Peyer's patch (tissue), 4 donors: ENCODE data around the gene KLK3. TPM values are rescaled to one million over a fixed set of nuclear protein-coding genes. Genes with fewer than 3 reads are reported as not detected.
A peak's percentile ranks its signal among the peaks of the same experiment; 100 is the strongest.

Experiments
- DNase-seq, 3 donors: peaks; one replicate each; pipeline ENCODE4 v3.0.0-alpha.2; 2017 to 2019
- H3K27ac ChIP-seq, 4 donors: fragments of 200-600 bp; sonication (generic); one replicate each; pipeline ENCODE4 v1.5.1; 2016 to 2019
- H3K27me3 ChIP-seq, 2 donors: fragments of 200-600 bp; sonication (generic); one replicate each; pipeline ENCODE4 v1.5.1; 2019
- H3K36me3 ChIP-seq, 3 donors: fragments of 200-600 bp; sonication (generic); one replicate each; pipeline ENCODE4 v1.5.1; 2016 to 2019
- H3K4me1 ChIP-seq, 4 donors: fragments of 200-600 bp; sonication (generic); one replicate each; pipeline ENCODE4 v1.5.1; 2016 to 2019
- H3K4me3 ChIP-seq, 4 donors: fragments of 200-600 bp; sonication (generic); 1 replicate in 3 of 4; 2 replicates in 1 of 4; pipeline ENCODE4 v1.5.1; 2016 to 2019; ENCODE audit warnings: mild to moderate bottlenecking in 1 of 4
- H3K9me3 ChIP-seq, 4 donors: fragments of 200-600 bp; sonication (generic); one replicate each; pipeline ENCODE4 v1.5.1; 2016 to 2019; ENCODE audit warnings: mild to moderate bottlenecking in 1 of 4
- POLR2A ChIP-seq, 2 donors: fragments of 450-650 bp; IDR thresholded peaks; one replicate each; pipeline ENCODE4 v1.5.1; 2017; ENCODE audit warnings: antibody characterized with exemption in 2 of 2, mild to moderate bottlenecking in 2 of 2, moderate library complexity in 2 of 2
- total RNA-seq, 4 donors: library from RNA; depleted of rRNA; stranded (reverse); fragments of >200 nt; gene quantifications; one replicate each; pipeline ENCODE4 v1.1.0, GENCODE V29; 2016
- TF ChIP-seq, protein P1 (sequence below), 6 experiments: fragments of 450-650 bp in 4 of 6; fragments of 200-600 bp in 2 of 6; sonication (generic) in 1 of 6; IDR thresholded peaks; one replicate each; pipeline ENCODE4 v1.5.1; 2017 to 2019; ENCODE audit warnings: antibody characterized with exemption in 6 of 6, mild to moderate bottlenecking in 3 of 6, moderate library complexity in 1 of 6

The KLK3 gene
- total RNA-seq, 4 donors from 2014 or later: 1.2 to 2.4 (median 1.9) TPM; not detected in 1

DNA sequence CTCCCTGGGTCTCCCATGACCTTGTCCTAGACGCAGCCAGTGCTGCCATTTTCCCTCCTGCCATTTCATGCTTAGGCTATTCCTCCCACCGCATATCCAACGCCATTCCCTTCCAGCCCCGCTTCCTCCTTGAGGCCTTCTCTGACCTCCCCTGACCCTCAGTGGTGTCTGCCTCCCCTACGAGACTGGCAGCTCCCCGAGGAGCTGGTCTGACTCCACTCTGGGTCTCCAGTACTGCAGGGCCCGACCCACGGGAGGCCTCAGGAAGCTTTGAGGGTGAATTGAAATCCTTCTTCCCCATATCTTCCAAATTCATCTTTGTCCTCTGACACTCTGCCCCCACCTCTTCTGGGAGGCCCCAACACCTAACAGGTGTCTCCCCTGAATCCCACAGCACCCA, 22.0 kb upstream of the KLK3 start:
- no peak overlapping the region for H3K4me3 ChIP-seq
- H3K27ac ChIP-seq: no peak overlapping the region
- no peak for TF ChIP-seq POLR2A (IDR thresholded peaks at IDR 0.05)
- TF ChIP-seq, protein P1, sequence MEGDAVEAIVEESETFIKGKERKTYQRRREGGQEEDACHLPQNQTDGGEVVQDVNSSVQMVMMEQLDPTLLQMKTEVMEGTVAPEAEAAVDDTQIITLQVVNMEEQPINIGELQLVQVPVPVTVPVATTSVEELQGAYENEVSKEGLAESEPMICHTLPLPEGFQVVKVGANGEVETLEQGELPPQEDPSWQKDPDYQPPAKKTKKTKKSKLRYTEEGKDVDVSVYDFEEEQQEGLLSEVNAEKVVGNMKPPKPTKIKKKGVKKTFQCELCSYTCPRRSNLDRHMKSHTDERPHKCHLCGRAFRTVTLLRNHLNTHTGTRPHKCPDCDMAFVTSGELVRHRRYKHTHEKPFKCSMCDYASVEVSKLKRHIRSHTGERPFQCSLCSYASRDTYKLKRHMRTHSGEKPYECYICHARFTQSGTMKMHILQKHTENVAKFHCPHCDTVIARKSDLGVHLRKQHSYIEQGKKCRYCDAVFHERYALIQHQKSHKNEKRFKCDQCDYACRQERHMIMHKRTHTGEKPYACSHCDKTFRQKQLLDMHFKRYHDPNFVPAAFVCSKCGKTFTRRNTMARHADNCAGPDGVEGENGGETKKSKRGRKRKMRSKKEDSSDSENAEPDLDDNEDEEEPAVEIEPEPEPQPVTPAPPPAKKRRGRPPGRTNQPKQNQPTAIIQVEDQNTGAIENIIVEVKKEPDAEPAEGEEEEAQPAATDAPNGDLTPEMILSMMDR (IDR thresholded peaks at IDR 0.05): no peak
- no peaks in the 10 kb centered on the region for H3K9me3 ChIP-seq
- peaks cover 0 to 7% (median 0%) of the 10 kb centered on the region in 4 donors for H3K4me1 ChIP-seq
- DNase-seq: no peak
- H3K36me3 ChIP-seq: no peaks in the 10 kb centered on the region
- no peaks in the 10 kb centered on the region for H3K27me3 ChIP-seq

DNA sequence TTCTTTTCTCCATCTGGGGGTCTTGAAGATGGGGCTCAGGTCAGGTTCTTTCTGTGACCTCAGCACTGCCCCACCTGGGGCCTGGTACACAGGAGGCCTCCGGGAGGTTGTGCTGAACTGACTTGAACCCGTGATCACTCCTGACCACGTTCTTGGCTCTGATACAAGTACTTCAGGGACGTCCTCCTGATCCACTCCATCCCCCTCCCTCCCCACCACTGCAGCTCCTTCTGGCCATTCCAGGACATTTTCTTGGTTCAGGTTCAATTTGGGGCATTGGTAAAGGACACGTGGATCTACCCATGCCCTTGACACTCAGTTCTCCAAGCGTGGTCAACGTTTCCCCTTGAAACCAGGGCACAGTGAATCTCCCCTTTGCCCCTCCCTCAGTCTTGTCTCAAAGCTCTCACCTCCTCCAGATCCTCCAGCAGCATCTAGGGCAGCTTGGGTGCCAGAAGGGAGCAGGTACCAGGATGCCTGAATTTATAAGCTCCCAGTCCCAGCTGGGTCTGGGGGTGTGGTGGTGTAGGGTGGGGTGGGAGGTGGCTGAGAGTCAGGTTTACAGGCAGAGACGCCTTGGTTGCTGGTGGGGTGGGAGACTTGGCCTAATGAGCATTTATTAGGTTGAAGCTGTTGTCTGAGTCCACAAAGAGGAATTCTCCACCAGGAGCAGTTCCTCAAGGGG, 21.5 kb upstream of the KLK3 start, which contains the start of gene KLK15:
Gene KLK15 (minus strand): TSS at position 458 of the 685 bp plus-strand sequence. CDS start 2,082 bp downstream, outside the sequence.
- no peak for DNase-seq
- no peaks in the 10 kb centered on the region for H3K36me3 ChIP-seq
- no peaks in the 10 kb centered on the region for H3K27me3 ChIP-seq

DNA sequence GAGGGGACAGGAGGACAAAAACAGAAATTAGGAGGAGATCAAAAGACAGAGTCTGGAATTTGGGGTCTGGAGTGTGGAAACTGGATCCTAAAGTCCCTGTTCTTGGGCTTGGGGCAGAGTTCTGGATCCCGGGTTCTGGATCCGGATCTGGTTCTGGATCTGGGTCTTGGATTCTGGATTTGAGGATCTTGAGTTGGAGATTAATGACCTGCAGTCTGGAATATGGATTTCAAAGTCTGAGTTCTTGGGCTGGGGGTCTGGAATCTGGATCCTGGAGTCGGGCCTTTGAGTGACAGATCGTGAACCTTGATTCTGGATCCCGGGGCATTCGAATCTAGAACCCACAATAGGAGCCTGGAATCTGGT, 20.9 kb upstream of the KLK3 start:
- Histone ChIP-seq H3K9me3 (no peaks in the 10 kb centered on the region), H3K27me3 (no peaks in the 10 kb centered on the region), H3K27ac (no peak overlapping the region), H3K4me1 (peaks cover 0 to 7% (median 0%) of the 10 kb centered on the region in 4 donors), H3K36me3 (no peaks in the 10 kb centered on the region), H3K4me3 (no peak overlapping the region)
- no peak for DNase-seq
- no peak for TF ChIP-seq POLR2A (IDR thresholded peaks at IDR 0.05)
- TF ChIP-seq, protein P1 (IDR thresholded peaks at IDR 0.05): no peak

More for the DNA sequence above, 21.5 kb upstream of the KLK3 start, which contains the start of gene KLK15:
- no peak within 1 kb of the TSS for H3K4me3 ChIP-seq
- TF ChIP-seq, protein P1 (IDR thresholded peaks at IDR 0.05): no peak
- no peak for TF ChIP-seq POLR2A (IDR thresholded peaks at IDR 0.05)
- H3K9me3 ChIP-seq: no peaks in the 10 kb centered on the region
- H3K27ac ChIP-seq: no peak within 1 kb of the TSS
- H3K4me1 ChIP-seq: peaks cover 0 to 7% (median 0%) of the 10 kb centered on the region in 4 donors

DNA sequence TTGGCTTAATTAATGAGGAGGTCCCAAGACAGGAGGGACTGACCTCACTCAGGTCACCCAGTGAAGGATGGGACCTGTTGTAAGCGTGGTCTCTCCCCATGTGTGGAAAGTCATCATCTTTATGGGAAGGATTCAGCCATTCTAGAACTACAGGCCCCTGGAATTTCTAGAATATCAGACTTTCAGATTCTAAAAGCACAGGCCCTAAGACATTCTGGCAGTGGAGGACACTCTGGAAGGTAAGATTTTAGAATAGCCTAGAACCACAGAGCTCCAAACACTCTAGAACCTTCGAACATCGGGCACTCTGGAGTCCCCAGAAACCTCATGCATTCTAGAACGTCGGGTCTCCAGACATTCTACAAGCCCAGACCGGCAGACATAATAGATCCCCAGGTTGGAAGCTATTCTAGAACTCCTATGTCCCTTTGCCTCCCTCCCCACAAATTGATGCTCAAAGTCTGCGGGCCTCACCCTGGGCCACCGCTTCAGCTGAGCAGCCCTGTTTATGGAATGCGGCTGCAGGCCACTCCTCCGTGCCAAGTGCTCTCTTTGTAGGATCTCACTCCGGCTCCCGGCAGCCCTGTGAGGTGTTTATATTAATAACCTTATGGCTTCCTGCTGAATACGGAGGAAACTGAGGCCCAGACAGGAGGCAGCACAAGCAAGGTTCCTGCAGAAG, 19.5 kb upstream of the KLK3 start:
- Histone ChIP-seq H3K4me3 (peak overlapping the region; percentile 38 to 77 (median 57)), H3K36me3 (no peaks in the 10 kb centered on the region), H3K4me1 (peaks cover 0 to 7% (median 0%) of the 10 kb centered on the region in 4 donors), H3K27me3 (no peaks in the 10 kb centered on the region), H3K27ac (peak overlapping the region; percentile 45 to 67 (median 52)), H3K9me3 (no peaks in the 10 kb centered on the region)
- no peak for TF ChIP-seq POLR2A (IDR thresholded peaks at IDR 0.05)
- TF ChIP-seq, protein P1 (IDR thresholded peaks at IDR 0.05): no peak
- DNase-seq: no peak

DNA sequence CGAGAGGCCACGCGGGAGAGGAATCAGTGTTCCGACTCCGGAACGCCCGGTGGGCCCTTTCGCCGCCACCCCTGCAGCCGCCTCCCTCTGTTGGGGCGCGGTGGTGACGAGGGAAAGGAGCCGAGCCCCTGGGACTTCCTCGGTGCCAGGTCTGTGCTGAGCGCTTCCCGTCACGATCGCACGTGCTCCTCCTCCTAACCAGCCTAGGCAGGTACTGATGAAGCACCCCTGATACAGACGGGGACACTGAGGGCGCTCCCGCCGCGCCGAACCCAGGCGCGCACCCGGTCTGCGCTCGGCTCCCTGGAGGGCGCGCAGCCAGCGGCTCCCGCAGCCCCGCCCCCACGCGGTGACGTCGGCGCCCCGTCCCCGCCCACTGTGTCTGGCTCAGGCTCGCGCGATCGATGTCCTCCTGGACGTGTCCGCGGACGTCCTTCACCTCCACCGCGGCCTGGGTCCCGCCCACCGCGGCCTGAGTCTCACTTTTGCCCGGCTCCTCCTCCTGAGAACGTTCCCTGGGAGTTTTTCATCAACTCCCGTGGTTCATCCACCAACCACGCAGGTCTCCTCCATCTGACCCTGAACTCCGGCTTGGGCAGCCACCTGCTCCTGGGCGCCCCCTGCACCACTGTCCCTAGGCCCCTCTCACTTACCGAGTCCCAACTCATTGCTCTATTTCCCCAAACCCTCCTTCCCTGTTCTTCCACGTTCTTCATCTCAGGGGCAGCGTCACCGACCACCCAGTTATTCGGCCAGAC, 18.8 kb upstream of the KLK3 start:
- Histone ChIP-seq H3K9me3 (no peaks in the 10 kb centered on the region), H3K36me3 (no peaks in the 10 kb centered on the region), H3K4me1 (peaks cover 0 to 7% (median 0%) of the 10 kb centered on the region in 4 donors), H3K27ac (peak overlapping the region; percentile 45 to 67 (median 52)), H3K27me3 (no peaks in the 10 kb centered on the region), H3K4me3 (peak overlapping the region; percentile 38 to 77 (median 57))
- peak; percentile 66 to 91 (median 89) for DNase-seq
- TF ChIP-seq, protein P1 (IDR thresholded peaks at IDR 0.05): no peak
- TF ChIP-seq POLR2A (IDR thresholded peaks at IDR 0.05): peak; percentile 72 to 73
